Trophoblast cell (in vitro differentiated cells and primary cell): Measurements from ENCODE around the gene STX5.

Source experiments
- DNase-seq, 2 donors: peaks; one replicate each; pipeline ENCODE4 v3.0.0-alpha.2; 2016
- H2AFZ ChIP-seq: 2 replicates; pipeline ENCODE4 v1.6.1; 2013; ENCODE audit warnings: low read length, moderate library complexity, mild to moderate bottlenecking; ENCODE audit not compliant: insufficient read depth, poor library complexity
- H2AK5ac ChIP-seq: 2 replicates; pipeline ENCODE4 v1.6.1; 2013; ENCODE audit warnings: mild to moderate bottlenecking, low read length
- H2BK120ac ChIP-seq: 2 replicates; pipeline ENCODE4 v1.6.1; 2013; ENCODE audit warnings: low read length, mild to moderate bottlenecking, moderate library complexity; ENCODE audit not compliant: insufficient read depth, poor library complexity
- H2BK12ac ChIP-seq: 2 replicates; pipeline ENCODE4 v1.6.1; 2013; ENCODE audit warnings: mild to moderate bottlenecking, low read length, moderate library complexity
- H2BK5ac ChIP-seq: 2 replicates; pipeline ENCODE4 v1.6.1; 2013; ENCODE audit warnings: low read length, low read depth, moderate library complexity, mild to moderate bottlenecking; ENCODE audit not compliant: poor library complexity
- H3K14ac ChIP-seq: 2 replicates; pipeline ENCODE4 v1.6.1; 2013; ENCODE audit warnings: mild to moderate bottlenecking, low read length
- H3K18ac ChIP-seq: 2 replicates; pipeline ENCODE4 v1.6.1; 2013; ENCODE audit warnings: mild to moderate bottlenecking, low read length
- H3K23ac ChIP-seq: 2 replicates; pipeline ENCODE4 v1.6.1; 2013; ENCODE audit warnings: low read length
- H3K27ac ChIP-seq: 2 replicates; pipeline ENCODE4 v1.5.1; 2013; ENCODE audit warnings: low read depth, mild to moderate bottlenecking, inconsistent platforms, low read length, moderate library complexity
- H3K27me3 ChIP-seq: 2 replicates; pipeline ENCODE4 v1.6.1; 2013; ENCODE audit warnings: inconsistent platforms, mild to moderate bottlenecking, low read length, moderate library complexity; ENCODE audit not compliant: insufficient read depth
- H3K36me3 ChIP-seq, 2 experiments: 1 replicate in 1 of 2; 2 replicates in 1 of 2; pipeline ENCODE4 v1.6.1; 2013; ENCODE audit warnings: low read length in 2 of 2, mild to moderate bottlenecking in 2 of 2, moderate library complexity in 1 of 2; ENCODE audit not compliant: insufficient read depth in 2 of 2, control insufficient read depth in 1 of 2
- H3K4ac ChIP-seq: 2 replicates; pipeline ENCODE4 v1.6.1; 2013; ENCODE audit warnings: low read depth, mild to moderate bottlenecking, low read length, moderate library complexity
- H3K4me1 ChIP-seq, 2 experiments: 1 replicate in 1 of 2; 2 replicates in 1 of 2; pipeline ENCODE4 v1.6.1; 2013; ENCODE audit warnings: low read length in 2 of 2, mild to moderate bottlenecking in 2 of 2, moderate library complexity in 1 of 2; ENCODE audit not compliant: insufficient read depth in 2 of 2, control insufficient read depth in 1 of 2
- H3K4me2 ChIP-seq: 2 replicates; pipeline ENCODE4 v1.6.1; 2013; ENCODE audit warnings: inconsistent platforms, mild to moderate bottlenecking, low read length, moderate library complexity
- H3K4me3 ChIP-seq: 2 replicates; pipeline ENCODE4 v1.5.1; 2013; ENCODE audit warnings: mild to moderate bottlenecking, low read depth, low read length, inconsistent platforms
- H3K79me1 ChIP-seq: one replicate; pipeline ENCODE4 v1.6.1; 2013; ENCODE audit warnings: low read length
- H3K79me2 ChIP-seq: 2 replicates; pipeline ENCODE4 v1.6.1; 2013; ENCODE audit warnings: low read length, mild to moderate bottlenecking; ENCODE audit not compliant: control insufficient read depth, insufficient read depth, poor library complexity
- H3K9ac ChIP-seq: 2 replicates; pipeline ENCODE4 v1.6.1; 2013; ENCODE audit warnings: mild to moderate bottlenecking, low read length
- H3K9me3 ChIP-seq: 2 replicates; pipeline ENCODE4 v1.6.1; 2013; ENCODE audit warnings: low read depth, mild to moderate bottlenecking, control low read depth, inconsistent platforms, low read length; ENCODE audit not compliant: insufficient read depth
- H4K12ac ChIP-seq: 2 replicates; pipeline ENCODE4 v1.6.1; 2013; ENCODE audit warnings: low read depth, mild to moderate bottlenecking, low read length, moderate library complexity
- H4K8ac ChIP-seq: 2 replicates; pipeline ENCODE4 v1.6.1; 2013; ENCODE audit warnings: low read depth, mild to moderate bottlenecking, low read length, moderate library complexity
- H4K91ac ChIP-seq: one replicate; pipeline ENCODE4 v1.6.1; 2013; ENCODE audit warnings: low read depth, mild to moderate bottlenecking, low read length, moderate library complexity
- WGBS: extraction: QIAGEN DNeasy Blood & Tissue Kit; methylation state at CpG from one replicate; pipeline ENCODE4 v1.1.7; 2013; ENCODE audit warnings: missing lambda C conversion rate; ENCODE audit not compliant: insufficient read length, insufficient coverage; ENCODE audit errors: extremely low coverage; 5-methylcytosine and 5-hydroxymethylcytosine counted together

Gene STX5

GRCh38 chr11:62853279-62853965 is 21.6 kb upstream of the STX5 start:
- no peak overlapping the region for H3K23ac ChIP-seq
- H3K4me2 ChIP-seq: peak overlapping the region; percentile 90
- no peak overlapping the region for H2AK5ac ChIP-seq
- H3K4me1 ChIP-seq: peaks cover 6 to 12% of the 10 kb centered on the region in 2 experiments
- no peak overlapping the region for H3K18ac ChIP-seq
- no peaks in the 10 kb centered on the region for H3K9me3 ChIP-seq
- no peak overlapping the region for H2BK12ac ChIP-seq
- H3K36me3 ChIP-seq: peaks cover 4 to 30% of the 10 kb centered on the region in 2 experiments
- H3K27ac ChIP-seq: peak overlapping the region; percentile 19
- no peak overlapping the region for H4K8ac ChIP-seq
- peaks cover 15% of the 10 kb centered on the region for H3K79me2 ChIP-seq
- H4K12ac ChIP-seq: no peak overlapping the region
- no peak overlapping the region for H3K14ac ChIP-seq
- no CpG with 5 or more reads among the region's 7 CpGs for WGBS
- no peak overlapping the region for H2AFZ ChIP-seq
- no peak for DNase-seq
- no peaks in the 10 kb centered on the region for H3K27me3 ChIP-seq
- peak overlapping the region; percentile 75 for H3K9ac ChIP-seq
- H3K4ac ChIP-seq: peak overlapping the region; percentile 55
- H2BK5ac ChIP-seq: no peak overlapping the region
- no peak overlapping the region for H4K91ac ChIP-seq
- no peak overlapping the region for H3K4me3 ChIP-seq
- no peak overlapping the region for H2BK120ac ChIP-seq
- H3K79me1 ChIP-seq: peaks cover 17% of the 10 kb centered on the region

- no peak overlapping the region for H2AK5ac ChIP-seq
- H4K91ac ChIP-seq: no peak overlapping the region
- no peak overlapping the region for H3K4me3 ChIP-seq
- no peak overlapping the region for H2BK5ac ChIP-seq
- no peak overlapping the region for H3K23ac ChIP-seq
- peaks cover 4 to 30% of the 10 kb centered on the region in 2 experiments for H3K36me3 ChIP-seq
- H3K4ac ChIP-seq: no peak overlapping the region
- H3K18ac ChIP-seq: no peak overlapping the region
- H3K9ac ChIP-seq: no peak overlapping the region
- H3K14ac ChIP-seq: no peak overlapping the region
- DNase-seq: no peak
- peaks cover 15% of the 10 kb centered on the region for H3K79me2 ChIP-seq
- no peak overlapping the region for H3K27ac ChIP-seq
- no peaks in the 10 kb centered on the region for H3K9me3 ChIP-seq
- no peak overlapping the region for H2AFZ ChIP-seq
- peaks cover 3 to 8% of the 10 kb centered on the region in 2 experiments for H3K4me1 ChIP-seq
- no peak overlapping the region for H2BK12ac ChIP-seq
- H4K12ac ChIP-seq: no peak overlapping the region
- H3K4me2 ChIP-seq: peak overlapping the region; percentile 90
- H3K27me3 ChIP-seq: no peaks in the 10 kb centered on the region
- H3K79me1 ChIP-seq: peaks cover 15% of the 10 kb centered on the region
- H4K8ac ChIP-seq: no peak overlapping the region
- no peak overlapping the region for H2BK120ac ChIP-seq
Observed at GRCh38 chr11:62852523-62853188, 20.8 kb upstream of the STX5 start.

- Histone ChIP-seq H4K8ac (no peak overlapping the region), H3K23ac (peak overlapping the region; percentile 50), H2BK5ac (no peak overlapping the region), H2BK12ac (no peak overlapping the region), H3K27me3 (no peaks in the 10 kb centered on the region), H3K18ac (no peak overlapping the region), H4K12ac (no peak overlapping the region), H3K79me2 (peaks cover 13% of the 10 kb centered on the region), H3K4me1 (peaks cover 0 to 3% of the 10 kb centered on the region in 2 experiments), H4K91ac (no peak overlapping the region), H3K27ac (peak overlapping the region; percentile 33), H3K4me3 (no peak overlapping the region), H3K9ac (peak overlapping the region; percentile 31), H3K9me3 (no peaks in the 10 kb centered on the region), H3K14ac (no peak overlapping the region), H3K79me1 (peaks cover 10% of the 10 kb centered on the region), H3K36me3 (peaks cover 4 to 30% of the 10 kb centered on the region in 2 experiments), H3K4me2 (peak overlapping the region; percentile 31), H2BK120ac (no peak overlapping the region), H2AK5ac (no peak overlapping the region), H2AFZ (no peak overlapping the region), H3K4ac (no peak overlapping the region)
- WGBS: no CpG with 5 or more reads among the region's 3 CpGs
- DNase-seq: no peak
Observed at GRCh38 chr11:62851807-62852522, 20.1 kb upstream of the STX5 start.

- no peak overlapping the region for H2BK12ac ChIP-seq
- H3K4ac ChIP-seq: no peak overlapping the region
- WGBS: no CpG with 5 or more reads among the region's 15 CpGs
- H3K79me2 ChIP-seq: peaks cover 12% of the 10 kb centered on the region
- H3K4me2 ChIP-seq: no peak overlapping the region
- H4K91ac ChIP-seq: no peak overlapping the region
- no peak overlapping the region for H3K14ac ChIP-seq
- H2AFZ ChIP-seq: no peak overlapping the region
- H2BK5ac ChIP-seq: no peak overlapping the region
- H2AK5ac ChIP-seq: no peak overlapping the region
- H4K8ac ChIP-seq: no peak overlapping the region
- peaks cover 7% of the 10 kb centered on the region for H3K79me1 ChIP-seq
- no peaks in the 10 kb centered on the region for H3K27me3 ChIP-seq
- H3K36me3 ChIP-seq: peaks cover 4 to 30% of the 10 kb centered on the region in 2 experiments
- peaks cover 0 to 3% of the 10 kb centered on the region in 2 experiments for H3K4me1 ChIP-seq
- H3K18ac ChIP-seq: no peak overlapping the region
- H3K23ac ChIP-seq: no peak overlapping the region
- no peak overlapping the region for H2BK120ac ChIP-seq
- H3K9me3 ChIP-seq: no peaks in the 10 kb centered on the region
- H3K9ac ChIP-seq: no peak overlapping the region
- peak; percentile 56 to 59 for DNase-seq
- H4K12ac ChIP-seq: no peak overlapping the region
- H3K27ac ChIP-seq: no peak overlapping the region
- H3K4me3 ChIP-seq: no peak overlapping the region
Observed at GRCh38 chr11:62850911-62851806, 19.3 kb upstream of the STX5 start.
